Measurements from ENCODE around the gene ARHGEF37.

ARHGEF37 gene

DNA sequence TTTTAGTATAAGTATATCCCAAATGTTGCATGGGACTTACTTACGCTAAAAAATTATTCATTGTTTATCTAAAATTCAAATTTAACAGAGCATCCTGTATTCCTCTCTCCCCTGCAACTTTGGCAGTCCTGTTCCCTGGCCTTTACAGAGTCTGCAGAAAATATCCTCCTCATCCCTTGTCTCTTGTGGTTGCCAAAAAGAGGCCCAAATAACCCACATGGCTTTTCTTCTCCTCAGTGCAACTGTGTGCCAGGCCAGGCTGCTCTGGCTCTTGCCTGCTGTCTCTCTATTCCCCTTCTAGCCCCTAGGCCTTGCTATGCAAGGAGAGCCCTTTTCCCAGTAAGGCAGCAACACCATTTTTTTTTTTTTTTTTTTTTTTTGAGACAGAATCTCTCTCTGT, 23.0 kb downstream of the ARHGEF37 start:
- no peak for DNase-seq

DNA sequence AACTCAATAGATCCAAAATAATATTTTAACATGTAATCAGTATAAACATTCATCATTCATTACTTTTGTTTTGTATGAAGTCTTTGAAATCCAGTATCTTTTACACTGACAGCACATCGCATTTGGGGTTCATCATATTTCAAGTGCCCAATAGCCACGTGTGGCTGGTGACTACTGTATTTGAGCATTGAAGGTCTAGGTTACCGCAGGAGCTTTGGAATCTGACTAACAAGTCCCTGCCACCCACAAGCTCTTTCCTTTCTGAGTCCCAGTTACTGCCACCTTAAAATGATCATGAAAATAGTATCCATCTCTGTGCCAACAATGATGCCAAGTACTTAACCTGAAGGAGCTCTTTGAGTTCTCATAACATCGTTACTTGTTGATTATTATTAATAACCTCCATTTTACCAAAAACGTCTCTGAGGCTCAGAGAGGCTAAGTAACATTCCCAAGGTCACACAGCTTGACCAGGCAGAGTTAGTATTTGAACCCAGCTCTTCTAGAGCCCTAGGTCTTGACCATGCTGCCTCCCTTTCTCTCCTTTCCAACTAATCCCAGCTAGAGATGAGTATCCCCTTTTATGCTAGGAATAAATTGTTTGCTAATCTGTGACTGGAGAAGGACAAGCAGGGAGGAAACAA, 24.2 kb downstream of the ARHGEF37 start:
- no peak for DNase-seq

DNA sequence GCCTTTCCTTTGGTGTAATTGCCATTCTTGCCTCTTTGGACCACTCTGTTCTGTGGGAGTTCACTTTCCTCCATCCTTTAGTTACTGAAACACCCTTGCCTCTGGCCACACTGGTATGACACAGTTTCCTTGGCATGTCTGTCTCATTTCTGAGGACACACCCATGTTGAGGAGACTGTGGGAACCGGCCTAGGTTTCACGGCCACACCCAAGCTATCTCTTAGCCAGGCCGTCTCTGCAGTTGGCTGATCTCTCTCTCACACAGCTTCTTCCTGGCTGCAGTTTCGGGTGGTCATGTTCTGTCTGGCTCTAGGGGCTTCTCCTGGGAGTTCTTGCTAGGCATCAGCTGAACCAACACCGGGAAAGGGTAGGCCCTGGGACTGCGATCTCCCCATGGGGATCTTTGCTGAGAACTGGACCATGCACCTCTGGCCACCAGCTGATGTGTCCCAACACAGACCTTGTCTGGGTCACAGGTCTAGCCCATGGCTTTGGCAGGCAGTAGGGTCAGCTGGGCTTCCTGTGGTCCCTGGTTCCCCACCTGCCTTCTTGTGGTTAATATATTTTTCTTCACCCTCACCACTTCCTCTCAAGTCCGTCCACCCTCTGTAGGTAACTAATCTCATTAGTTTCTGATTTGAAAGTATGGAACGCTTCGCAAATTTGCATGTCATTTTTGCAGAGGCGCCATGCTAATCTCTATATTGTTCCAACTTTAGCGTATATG, 24.9 kb downstream of the ARHGEF37 start:
- no peak for DNase-seq

DNA sequence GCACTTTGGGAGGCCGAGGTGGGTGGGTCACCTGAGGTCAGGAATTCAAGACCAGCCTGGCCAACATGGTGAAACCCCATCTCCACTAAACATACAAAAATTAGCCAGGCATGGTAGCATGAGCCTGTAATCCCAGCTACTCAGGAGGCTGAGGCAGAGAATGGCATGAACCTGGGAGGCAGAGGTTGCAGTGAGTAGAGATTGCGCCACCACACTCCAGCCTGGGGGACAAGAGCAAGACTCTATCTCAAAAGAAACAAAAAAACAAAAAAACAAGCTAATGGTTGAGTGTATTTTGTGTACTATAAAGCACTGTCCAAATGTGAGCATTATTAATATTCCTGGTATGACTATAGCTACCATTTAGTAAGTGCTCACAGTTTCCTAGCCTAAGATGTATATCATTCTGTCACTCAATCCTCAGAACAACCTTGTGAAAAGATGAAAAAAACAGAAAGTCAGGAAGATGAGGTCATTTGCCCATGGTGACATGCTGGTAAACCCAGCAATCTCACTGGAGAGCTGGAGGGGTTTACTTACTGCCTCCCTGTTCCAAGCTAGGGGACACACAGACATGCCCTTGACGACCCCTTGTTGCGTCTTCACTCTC, 27.7 kb downstream of the ARHGEF37 start:
- DNase-seq = no peak

DNA sequence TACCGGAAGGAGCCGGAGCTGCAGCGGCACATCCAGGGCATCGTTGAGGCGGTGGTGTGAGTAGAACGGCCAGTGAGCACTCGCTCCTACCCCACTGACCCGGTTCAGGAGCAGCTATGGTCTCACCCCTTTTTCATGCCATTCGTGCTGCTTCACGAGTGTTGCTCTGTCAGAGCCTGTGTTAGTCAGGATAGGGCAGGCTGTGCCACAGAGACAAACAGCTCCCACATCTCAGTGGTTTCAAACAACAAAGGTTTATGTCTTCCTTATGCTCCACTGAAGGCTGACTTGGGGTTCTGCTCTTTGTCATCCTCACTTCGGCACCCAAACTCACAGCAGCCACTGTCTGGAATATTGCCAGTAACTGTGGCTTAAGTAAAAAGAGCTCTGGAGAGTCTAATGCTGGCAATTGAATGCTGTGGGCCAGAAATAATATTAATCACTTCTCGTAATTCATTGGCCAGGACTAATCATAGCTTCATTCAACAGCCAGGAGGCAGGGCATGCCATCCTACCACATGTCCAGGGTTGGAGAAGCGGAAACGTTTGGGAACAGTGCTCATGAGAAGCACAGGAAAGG, 28.4 kb downstream of the ARHGEF37 start:
- no peak for DNase-seq

DNA sequence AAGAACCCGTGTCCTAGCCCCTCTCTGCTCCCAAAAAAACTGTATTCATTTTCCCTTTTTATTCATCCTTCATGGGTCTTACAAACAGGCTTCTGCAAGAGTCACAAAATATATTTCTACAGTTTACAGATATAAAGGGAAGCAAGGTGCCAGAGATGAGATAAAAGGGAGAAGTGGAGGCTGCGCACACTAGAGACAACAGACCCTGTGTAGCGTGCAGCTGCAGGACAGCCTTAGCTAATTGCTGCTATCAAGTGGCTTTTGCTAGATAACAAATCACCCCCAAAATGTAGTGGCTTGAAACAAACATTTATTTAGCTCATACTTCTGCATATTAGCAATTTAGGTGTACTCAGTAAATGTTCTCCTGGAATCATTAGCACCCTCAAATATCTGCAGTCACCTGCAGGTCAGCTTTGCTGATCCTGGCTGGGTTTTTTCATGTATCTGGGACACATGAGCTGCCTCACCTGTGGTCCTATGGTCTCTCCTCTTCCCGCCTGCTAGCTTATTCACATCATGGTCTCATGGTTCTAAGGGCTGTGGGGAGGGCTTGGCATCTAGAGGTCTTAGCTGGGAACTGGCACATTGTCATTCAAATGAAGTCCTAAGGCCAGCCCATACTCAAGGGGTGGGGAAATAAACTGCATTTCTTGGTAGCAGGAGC, 29.4 kb downstream of the ARHGEF37 start:
- no peak for DNase-seq

DNA sequence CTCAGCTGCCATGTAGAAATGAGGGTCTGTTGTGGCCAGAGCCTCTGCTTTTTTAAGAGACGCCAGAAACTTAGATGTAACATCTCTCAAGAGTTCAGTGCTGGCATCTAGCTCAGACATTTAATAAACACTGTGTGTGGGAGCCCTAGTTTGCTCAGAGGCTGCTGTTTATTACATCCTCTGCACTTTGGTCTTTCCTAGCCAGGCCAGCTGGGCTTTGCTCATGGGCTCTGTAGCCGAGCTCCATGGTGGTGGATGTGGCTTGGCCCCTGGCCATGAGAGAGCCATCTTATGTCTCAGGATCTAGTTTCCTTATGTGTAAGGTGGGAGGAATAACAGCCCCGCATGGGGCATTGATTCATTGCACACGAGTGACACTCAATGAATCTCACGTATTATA, 30.0 kb downstream of the ARHGEF37 start:
- DNase-seq = no peak

DNA sequence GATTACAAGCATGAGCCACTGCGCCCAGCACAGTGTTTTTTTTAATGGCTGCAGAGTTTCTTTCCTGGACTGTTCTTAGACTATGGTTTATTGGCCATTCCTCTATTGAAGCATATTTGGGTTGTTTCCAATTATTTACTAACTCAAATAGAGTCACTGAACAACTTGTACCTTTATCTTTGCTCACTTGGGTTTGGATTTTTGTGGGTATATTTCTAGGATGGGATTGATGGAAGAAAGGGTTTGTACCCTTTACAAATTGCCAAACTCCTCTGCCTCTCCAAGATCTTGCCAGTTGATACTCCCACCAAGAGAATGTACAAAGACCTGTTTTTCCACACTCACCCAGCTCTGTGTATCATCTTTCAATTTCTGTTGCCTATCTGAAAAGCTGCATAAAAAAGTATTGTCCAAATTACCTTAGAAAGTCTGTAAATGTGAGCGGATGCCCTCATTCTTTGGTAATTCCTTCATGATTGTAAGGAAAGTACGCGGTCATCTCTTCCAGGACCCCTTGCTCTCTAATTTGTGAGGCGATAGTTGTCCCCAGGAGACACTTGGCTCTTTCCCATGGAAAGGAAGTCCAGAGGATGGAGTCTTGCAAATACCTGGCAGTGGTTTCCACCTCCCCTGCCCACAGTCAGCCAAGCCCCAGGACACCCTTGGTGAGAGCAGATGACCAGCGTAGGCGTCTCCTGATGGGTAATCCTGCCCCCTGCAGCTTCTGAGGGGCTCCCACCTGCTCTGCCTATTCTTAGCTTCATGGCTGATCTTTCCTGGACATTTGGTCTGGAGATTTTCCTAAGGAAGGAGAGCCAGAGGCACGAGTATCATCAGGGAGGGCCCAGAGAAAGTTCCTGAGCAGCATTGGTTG, 33.0 kb downstream of the ARHGEF37 start:
- no peak for DNase-seq

DNA sequence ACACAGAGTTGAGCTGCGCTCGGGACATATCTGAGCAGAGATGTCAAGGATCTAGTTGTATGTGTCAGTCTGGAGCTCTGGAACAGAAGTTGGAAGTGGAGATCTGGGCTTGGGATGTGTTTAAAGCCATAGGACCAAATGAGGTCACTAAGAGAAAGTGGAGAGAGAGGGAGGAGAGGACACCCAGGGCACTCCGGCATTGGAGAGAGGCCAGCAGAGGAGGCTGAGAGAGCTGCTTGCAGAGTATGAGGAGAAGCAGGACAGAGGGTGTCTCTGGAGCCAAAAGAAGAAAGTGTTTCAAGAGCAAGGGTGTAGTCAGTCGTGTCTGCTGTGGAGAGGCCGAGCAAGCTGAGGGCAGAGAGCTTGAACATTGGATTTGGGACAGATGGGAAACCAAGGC, 34.7 kb downstream of the ARHGEF37 start:
- DNase-seq = no peak

DNA sequence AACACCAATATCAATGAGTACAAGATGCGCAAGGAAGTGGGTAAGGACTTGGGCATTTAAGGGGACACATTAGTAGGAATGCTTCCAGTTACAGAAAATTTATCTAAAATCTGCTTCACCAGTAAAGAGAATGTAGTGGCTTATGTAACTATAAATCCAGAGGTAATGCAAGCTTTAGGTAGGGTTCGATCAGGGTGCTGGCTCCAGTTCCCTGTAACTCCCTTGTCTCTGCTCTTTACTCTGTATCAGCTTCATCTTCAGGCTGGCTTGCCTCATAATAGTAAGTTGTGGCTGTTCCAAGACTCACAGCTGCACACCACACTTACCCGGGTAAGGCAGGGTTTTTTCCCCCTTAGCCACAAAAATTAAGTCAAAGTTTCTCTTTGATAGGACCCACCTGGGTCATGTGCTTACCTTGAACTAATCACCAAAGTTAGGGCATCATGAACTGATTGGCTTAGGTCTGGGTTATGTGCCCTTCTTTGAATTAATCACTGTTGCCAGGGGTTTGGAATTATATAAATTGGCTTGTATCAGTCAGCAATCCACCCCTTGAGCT, 35.5 kb downstream of the ARHGEF37 start:
- no peak for DNase-seq

DNA sequence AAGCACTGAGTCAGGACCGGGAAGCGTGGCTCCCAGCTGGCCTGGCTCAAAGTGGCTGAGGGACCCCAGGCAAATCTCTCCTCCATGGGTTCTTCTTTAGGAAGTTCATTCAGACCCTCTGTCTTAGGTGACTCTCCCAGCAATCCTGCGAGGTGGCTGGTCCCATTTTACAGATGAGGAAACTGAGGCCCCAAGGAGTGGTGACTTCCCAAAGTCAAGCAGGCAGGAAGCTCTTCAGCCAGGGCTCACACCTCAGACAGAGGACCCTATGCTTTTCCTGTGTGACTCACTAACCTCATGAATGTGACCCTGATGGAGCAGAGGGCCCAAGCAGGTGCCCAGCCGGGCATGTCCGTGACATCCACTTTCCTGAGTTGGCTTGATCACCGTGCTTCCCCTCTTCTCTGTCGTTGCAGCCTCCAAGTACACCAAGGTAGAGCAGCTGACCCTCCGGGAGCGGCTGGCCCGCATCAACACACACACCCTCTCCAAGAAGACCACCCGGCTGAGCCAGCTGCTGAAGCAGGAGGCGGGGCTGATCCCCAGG, 36.5 kb downstream of the ARHGEF37 start:
- no peak for DNase-seq

DNA sequence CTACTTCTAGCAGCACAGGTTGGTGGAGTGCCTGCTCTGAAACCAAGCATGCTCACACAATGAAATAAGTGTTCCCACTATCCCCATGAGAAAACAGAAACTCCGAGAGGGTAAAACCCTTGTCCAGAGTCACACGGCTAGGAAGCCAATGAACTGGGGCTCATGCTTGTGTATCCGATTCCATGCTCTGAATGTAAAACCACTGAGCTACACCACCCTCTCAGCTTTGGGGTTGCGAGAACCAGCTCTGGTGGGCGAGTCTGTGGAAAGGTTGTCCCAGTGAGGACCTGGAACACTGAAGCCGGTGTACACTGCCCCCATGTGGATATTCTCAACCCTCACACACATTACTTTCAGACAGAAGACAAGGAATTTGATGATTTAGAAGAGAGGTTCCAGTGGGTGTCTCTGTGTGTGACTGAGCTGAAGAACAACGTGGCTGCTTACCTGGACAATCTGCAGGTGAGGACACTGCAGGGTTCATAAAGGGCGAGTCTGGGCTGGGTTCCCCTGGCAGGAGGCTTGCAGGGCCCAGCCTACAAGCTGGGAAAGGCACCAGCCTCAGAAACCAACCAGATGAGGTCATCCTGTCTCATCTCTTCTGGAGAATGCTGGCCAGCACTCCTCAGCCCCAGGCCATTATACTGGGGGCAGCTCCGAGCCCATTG, 37.4 kb downstream of the ARHGEF37 start:
- peak in 1 of 2 donors; percentile 35 for DNase-seq

DNA sequence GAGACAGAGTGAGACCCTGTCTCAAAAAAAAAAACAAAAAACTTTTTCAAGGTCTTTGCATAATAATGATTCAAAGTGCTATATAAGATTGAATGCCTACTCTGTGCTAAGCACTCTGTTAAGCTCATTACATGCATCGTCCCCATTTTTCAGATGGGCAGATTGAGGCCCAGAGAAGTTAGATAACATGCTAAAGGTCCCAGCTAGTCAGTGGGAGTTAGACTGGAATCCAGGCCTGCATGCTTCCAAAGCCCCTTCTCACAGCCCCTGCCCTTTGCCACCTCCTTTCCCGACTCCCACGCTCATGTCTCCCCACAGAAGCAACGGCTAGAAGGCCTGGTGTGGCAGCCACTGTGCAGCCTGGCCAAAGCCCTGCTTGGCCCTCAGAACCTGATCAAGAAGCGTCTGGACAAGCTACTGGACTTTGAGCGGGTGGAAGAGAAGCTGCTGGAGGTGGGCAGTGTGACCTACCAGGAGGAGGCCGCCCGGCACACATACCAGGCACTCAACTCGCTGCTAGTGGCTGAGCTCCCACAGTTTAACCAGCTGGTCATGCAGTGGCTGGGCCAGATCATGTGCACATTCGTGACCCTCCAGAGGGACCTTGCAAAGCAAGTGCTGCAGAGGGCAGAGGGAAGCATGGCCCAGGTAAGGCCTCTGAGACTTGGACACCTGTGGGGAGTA, 40.3 kb downstream of the ARHGEF37 start:
- DNase-seq = no peak

DNA sequence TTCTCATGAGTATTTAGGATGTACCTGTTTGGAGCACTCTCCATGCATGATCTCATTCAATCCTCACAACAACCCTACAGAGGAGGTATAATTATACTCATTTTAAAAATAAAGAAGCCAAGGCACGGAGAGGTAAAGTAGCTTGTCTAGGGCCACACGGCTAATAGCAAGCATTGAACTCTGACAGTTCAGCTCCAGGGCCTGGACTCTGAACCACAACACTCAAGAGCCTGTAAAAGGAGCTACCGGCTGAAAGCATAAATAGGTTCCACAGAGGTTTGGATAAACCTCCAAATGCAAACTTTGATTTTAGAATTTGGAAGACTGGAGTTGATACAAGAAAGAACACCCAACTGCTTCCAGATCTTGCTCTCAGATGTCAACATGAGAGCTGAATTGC, 41.2 kb downstream of the ARHGEF37 start:
- DNase-seq = no peak

DNA sequence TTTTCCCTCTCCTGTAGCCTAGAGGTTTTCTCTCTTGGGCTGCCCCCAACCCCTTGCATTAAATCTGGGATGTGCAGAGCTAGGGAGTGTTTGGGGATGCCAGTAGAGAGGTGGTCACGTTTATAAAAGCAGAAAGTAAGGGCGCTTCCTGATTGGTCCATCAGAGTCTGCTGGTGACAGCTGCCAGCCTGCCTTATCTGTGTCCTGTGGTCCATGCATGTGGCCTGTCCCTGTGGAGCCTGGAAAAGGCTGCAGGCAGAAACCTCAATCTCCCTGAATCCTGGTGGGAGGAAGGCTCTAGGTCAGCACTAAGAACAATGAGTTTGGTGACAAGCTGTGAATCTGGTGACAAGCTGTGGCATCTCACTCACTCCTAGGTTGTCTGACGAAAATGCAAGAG, 42.2 kb downstream of the ARHGEF37 start:
- DNase-seq = no peak

DNA sequence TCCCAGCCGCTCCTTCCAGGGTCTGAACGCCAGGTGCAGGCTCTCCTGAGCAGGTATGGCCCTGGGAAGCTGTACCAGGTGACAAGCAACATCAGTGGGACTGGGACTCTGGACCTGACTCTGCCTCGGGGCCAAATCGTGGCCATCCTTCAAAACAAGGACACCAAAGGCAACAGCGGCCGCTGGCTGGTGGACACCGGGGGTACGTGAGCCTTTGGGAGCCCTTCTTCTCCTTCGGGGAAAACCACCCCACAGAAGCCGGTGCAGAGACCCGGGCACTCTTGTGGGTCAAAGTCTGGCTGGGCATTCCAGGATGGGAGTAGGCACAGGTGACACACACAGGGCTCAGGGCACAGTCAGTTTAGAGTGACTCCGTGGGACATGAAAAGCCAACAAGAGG, 45.8 kb downstream of the ARHGEF37 start:
- DNase-seq = no peak

DNA sequence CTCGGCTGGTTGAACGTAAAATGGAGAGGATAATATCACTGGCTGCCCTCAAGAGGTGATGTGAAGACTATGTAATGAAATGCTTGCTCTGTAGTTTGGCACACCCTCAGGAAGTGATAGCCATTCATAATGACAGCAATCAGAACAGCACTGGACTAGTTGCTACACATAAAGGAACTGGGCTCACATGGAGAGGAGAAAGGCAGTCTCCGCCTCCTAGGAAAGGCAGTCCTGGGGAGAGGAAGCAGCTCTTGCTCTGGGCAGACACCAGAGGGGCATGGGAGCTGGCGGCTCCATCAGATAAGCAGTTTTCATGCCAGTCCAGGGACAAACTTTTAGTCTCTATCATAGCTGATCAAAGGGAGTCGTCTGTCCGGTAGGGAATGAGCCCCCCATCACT, 46.9 kb downstream of the ARHGEF37 start:
- no peak for DNase-seq

DNA sequence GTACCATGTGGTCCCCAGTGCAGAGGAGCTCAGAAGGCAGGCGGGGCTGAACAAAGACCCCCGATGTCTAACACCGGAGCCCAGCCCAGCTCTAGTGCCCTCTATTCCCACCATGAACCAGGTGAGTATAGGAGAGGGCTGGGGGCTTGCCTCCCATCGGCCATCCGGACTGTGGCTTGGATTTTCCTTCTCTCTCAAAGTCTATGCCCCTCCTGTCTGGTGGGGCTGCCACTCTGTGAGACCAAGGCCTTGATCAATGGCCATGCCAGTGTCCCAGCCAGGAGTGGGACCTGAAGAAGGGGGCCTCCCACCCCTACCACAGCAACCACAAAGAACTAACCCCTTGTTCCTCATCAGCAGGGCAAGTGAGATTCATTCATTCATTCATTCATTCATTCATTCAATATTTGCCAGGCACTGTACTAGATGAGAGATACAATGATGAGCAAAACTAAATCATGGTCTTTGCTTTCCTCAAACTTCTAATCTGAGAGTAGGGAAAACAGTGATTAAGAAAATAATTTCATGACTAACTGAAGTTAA, 47.6 kb downstream of the ARHGEF37 start:
- no peak for DNase-seq

DNA sequence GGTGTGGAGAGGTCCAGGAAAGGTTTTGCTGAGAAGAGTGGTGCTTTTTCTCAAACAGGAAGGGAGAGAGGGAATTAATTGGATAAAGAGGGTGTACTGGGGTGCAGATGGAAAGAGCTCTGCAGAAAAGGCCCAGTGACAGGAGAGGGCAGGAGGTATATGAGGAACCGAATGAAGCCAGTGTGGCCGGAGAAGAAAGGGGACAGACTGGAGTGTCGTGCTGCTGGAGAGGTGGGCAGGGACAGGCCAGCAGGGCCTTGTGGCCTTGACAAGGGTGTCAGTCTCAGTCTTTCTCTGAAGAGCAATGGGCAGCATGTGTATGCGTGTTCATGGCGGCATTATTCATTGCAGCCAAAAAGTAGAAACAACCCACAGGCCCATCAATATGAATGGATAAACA, 48.1 kb downstream of the ARHGEF37 start:
- no peak for DNase-seq

DNA sequence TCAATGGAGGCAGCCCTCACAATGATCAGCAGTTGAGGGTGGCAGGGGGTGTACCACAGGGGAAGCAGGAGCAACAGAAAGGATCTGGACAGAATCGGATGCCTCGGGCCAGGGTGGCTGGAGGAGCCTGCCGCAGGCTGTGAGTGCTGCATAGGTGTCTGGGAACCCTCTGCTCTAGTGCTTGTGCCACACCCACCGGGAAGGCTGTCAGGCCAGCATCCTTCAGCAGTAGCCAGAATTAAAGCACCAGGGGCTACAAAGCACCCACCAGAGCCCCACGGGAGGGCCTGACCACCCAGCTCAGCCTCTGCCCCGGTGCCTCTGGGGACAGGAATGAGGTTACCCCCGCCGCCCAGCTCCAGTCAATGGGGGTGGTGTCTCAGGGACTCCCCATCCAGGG, 49.0 kb downstream of the ARHGEF37 start:
- DNase-seq = no peak
